Measurements from ENCODE around the gene GPLD1. TPM values are rescaled to one million over a fixed set of nuclear protein-coding genes. Genes with fewer than 3 reads are reported as not detected.
A peak's percentile ranks its signal among the peaks of the same experiment; 100 is the strongest.

The GPLD1 gene
- total RNA-seq, 4 donors from 2014 or later, result 3.8 to 5.3 (median 4.1) TPM

GRCh38 chr6:24412294-24412693 is 77.1 kb downstream of the GPLD1 start:
- H3K4me3 ChIP-seq, result no peak overlapping the region
- TF ChIP-seq POLR2AphosphoS5 (IDR thresholded peaks at IDR 0.05) (no peak), CTCF (IDR thresholded peaks at IDR 0.05) (no peak), EP300 (IDR thresholded peaks at IDR 0.05) (no peak), POLR2A (IDR thresholded peaks at IDR 0.05; ENCODE audit: low read depth) (no peak)
- no peak overlapping the region for H3K27ac ChIP-seq (replicated peaks in 1 of 4)
- peaks cover 47 to 84% (median 72%) of the 10 kb centered on the region in 4 donors for H3K36me3 ChIP-seq
- H3K27me3 ChIP-seq, result no peaks in the 10 kb centered on the region
- WGBS, result 92% methylated on average over 4 of the region's 4 CpGs
- H3K9me3 ChIP-seq, result no peaks in the 10 kb centered on the region
- no peak for DNase-seq (ENCODE audit: extremely low spot score)
- intact Hi-C loops (cut with DNase I), result no loop called here
- peaks cover 0 to 5% (median 0%) of the 10 kb centered on the region in 4 donors for H3K4me1 ChIP-seq

DNA sequence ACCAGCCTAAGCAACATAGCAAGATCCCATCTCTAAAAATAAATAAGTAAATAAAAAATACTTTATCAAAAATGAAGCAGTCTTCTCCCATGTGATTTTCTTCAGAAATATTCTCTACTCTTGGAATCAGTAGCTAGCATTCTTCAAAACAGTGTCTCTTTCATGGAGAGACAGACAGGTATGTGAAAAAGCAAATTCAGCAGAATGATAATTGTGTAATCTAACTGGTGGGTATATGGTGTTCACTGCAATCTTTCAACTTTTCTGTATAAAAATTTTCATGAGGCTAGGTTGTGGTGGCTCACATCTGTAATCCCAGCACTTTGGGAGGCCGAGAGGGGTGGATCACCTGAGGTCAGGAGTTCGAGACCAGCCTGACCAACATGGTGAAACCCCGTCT is 78.8 kb downstream of the GPLD1 start:
- peaks cover 37 to 81% (median 63%) of the 10 kb centered on the region in 4 donors for H3K36me3 ChIP-seq
- H3K9me3 ChIP-seq, result no peaks in the 10 kb centered on the region
- no peak overlapping the region for H3K4me3 ChIP-seq
- no peak for DNase-seq (ENCODE audit: extremely low spot score)
- 95% methylated on average over 3 of the region's 3 CpGs for WGBS
- no peaks in the 10 kb centered on the region for H3K27me3 ChIP-seq
- peaks cover 0 to 5% (median 0%) of the 10 kb centered on the region in 4 donors for H3K4me1 ChIP-seq
- TF ChIP-seq CTCF (IDR thresholded peaks at IDR 0.05) (no peak), POLR2AphosphoS5 (IDR thresholded peaks at IDR 0.05) (no peak), EP300 (IDR thresholded peaks at IDR 0.05) (no peak), POLR2A (IDR thresholded peaks at IDR 0.05; ENCODE audit: low read depth) (no peak)
- intact Hi-C loops (cut with DNase I), result no loop called here
- no peak overlapping the region for H3K27ac ChIP-seq (replicated peaks in 1 of 4)

DNA sequence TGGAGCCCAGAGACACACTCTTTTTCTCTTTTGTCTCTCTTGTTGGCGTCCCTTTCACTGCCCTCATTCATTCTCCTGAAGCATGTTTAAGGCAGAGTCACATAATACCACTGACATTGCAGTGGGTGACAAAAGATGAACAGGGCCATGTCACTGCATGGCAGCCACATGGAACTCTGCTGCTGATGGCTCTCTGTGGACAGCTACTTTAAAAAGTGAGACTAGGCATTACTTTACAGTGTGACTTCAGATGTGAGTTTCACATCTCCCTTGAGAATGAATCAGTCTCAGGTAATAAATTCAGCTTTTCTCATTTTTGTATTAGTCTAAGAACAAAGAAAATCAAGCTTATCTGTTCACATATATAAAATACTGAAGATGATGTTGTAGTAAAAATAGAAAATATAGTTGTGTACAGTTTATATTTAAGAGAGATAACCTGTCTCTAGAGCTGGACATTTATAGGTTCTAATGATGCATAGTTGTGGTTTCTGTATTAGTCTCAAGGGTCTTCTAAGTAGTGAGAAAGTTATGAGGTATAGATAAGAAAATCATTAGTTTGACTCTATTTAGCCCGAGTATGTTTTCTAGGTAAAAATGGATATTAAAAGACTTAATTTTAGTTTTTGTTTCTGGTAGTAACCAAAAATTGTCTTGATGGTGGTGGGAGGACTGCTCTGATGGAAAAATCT is 80.5 kb downstream of the GPLD1 start:
- WGBS, result 85% methylated on average over 2 of the region's 2 CpGs
- Histone ChIP-seq H3K9me3 (no peaks in the 10 kb centered on the region), H3K27me3 (no peaks in the 10 kb centered on the region), H3K4me3 (no peak overlapping the region), H3K4me1 (peaks cover 10 to 18% (median 15%) of the 10 kb centered on the region in 4 donors), H3K36me3 (peaks cover 26 to 74% (median 59%) of the 10 kb centered on the region in 4 donors), H3K27ac (replicated peaks in 1 of 4) (no peak overlapping the region)
- intact Hi-C loops (cut with DNase I), result no loop called here
- TF ChIP-seq POLR2AphosphoS5 (IDR thresholded peaks at IDR 0.05), result no peak
- DNase-seq (ENCODE audit: extremely low spot score), result no peak

DNA sequence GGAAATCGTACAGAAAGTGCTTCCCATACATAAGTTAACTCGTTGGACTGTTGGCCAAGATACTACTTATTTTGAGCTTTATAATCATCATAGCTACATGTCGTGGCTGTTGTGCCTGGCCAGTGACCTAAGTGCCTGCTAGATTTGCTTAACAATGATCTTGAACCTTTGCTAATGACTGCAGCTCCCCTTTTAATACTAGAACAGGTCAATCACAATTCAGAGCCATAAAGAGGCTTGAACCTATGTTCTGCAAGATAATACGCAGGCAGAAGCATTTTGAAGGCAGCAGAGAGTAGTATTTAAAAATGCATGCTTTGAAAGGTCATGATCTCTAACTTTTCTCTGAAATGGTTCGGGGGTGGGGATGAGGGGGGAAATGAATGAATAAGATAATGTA is 84.1 kb downstream of the GPLD1 start:
- WGBS, result 90% methylated on average over 5 of the region's 5 CpGs
- H3K9me3 ChIP-seq, result no peaks in the 10 kb centered on the region
- no peak for DNase-seq (ENCODE audit: extremely low spot score)
- intact Hi-C loops (cut with DNase I), result no loop called here
- no peak overlapping the region for H3K27ac ChIP-seq (replicated peaks in 1 of 4)
- peaks cover 17 to 26% (median 24%) of the 10 kb centered on the region in 4 donors for H3K4me1 ChIP-seq
- TF ChIP-seq POLR2A (IDR thresholded peaks at IDR 0.05; ENCODE audit: low read depth), result no peak
- TF ChIP-seq EP300 (IDR thresholded peaks at IDR 0.05), result no peak
- no peak overlapping the region for H3K4me3 ChIP-seq
- H3K36me3 ChIP-seq, result peaks cover 16 to 47% (median 32%) of the 10 kb centered on the region in 4 donors
- no peaks in the 10 kb centered on the region for H3K27me3 ChIP-seq

GRCh38 chr6:24403501-24403824 is 85.9 kb downstream of the GPLD1 start:
- Histone ChIP-seq H3K4me1 (peaks cover 17 to 26% (median 22%) of the 10 kb centered on the region in 4 donors), H3K9me3 (no peaks in the 10 kb centered on the region), H3K36me3 (peaks cover 8 to 31% (median 21%) of the 10 kb centered on the region in 4 donors), H3K27ac (replicated peaks in 1 of 4) (peak overlapping the region; percentile 76 to 84 (median 80)), H3K27me3 (peaks cover 0 to 9% (median 3%) of the 10 kb centered on the region in 4 donors), H3K4me3 (peak overlapping the region; percentile 72 to 94 (median 84))
- 9% methylated on average over 9 of the region's 12 CpGs for WGBS
- TF ChIP-seq POLR2A (IDR thresholded peaks at IDR 0.05; ENCODE audit: low read depth) (no peak), CTCF (IDR thresholded peaks at IDR 0.05) (no peak), POLR2AphosphoS5 (IDR thresholded peaks at IDR 0.05) (no peak)
- DNase-seq (ENCODE audit: extremely low spot score), result no peak
- intact Hi-C loops (cut with DNase I), result no loop called here

All from esophagus muscularis mucosa (tissue), 4 donors.